B cell (primary cell): ENCODE results near the gene CDC42EP4. TPM values are rescaled to one million over a fixed set of nuclear protein-coding genes. Genes with fewer than 3 reads are reported as not detected.

Experiments used
- ATAC-seq: fragments of 200-7000 bp; cut with Tn5 transposase; one replicate; pipeline ENCODE4 v1.10.0; 2021; ENCODE audit warnings: low read depth, mild to moderate bottlenecking, moderate number of reproducible peaks, moderate library complexity
- CTCF ChIA-PET: fragments of 350-600 bp; sonication (Branson Sonifier 250); formaldehyde crosslinking; loops from one replicate; lab custom pipeline; 2021; ENCODE audit warnings: antibody characterized with exemption, inconsistent platforms; lab: Charles Lee
- POLR2A ChIA-PET: fragments of 350-600 bp; sonication (Branson Sonifier 250); formaldehyde crosslinking; loops from one replicate; lab custom pipeline; 2021; ENCODE audit warnings: antibody characterized with exemption; lab: Charles Lee
- DNase-seq: peaks from one replicate; pipeline ENCODE4 v3.0.0; 2013
- H2AFZ ChIP-seq: 2 replicates; pipeline ENCODE4 v1.6.1; 2012; ENCODE audit warnings: mild to moderate bottlenecking, low read depth, low read length; ENCODE audit not compliant: insufficient read depth, poor library complexity, severe bottlenecking
- H3K27ac ChIP-seq, 2 donors: 1 replicate in 1 of 2; 2 replicates in 1 of 2; pipeline ENCODE4 v1.5.1; 2012 to 2013; ENCODE audit warnings: low read length in 2 of 2, mild to moderate bottlenecking in 2 of 2, moderate library complexity in 1 of 2
- H3K27me3 ChIP-seq, 4 experiments: fragments of 200-600 bp in 1 of 4; sonication (generic) in 1 of 4; replicated peaks in 1 of 4; 1 replicate in 2 of 4; 2 replicates in 2 of 4; pipeline versions ENCODE4 v1.6.1 to v1.7.0; 2013 to 2016; ENCODE audit warnings: low read length in 3 of 4, mild to moderate bottlenecking in 2 of 4, mixed read lengths in 1 of 4, moderate library complexity in 1 of 4; ENCODE audit not compliant: insufficient read depth in 4 of 4, control insufficient read depth in 3 of 4; ENCODE audit errors: control extremely low read depth in 1 of 4
- H3K36me3 ChIP-seq, 2 experiments: replicated peaks in 1 of 2; 1 replicate in 1 of 2; 2 replicates in 1 of 2; pipeline versions ENCODE4 v1.6.1 to v1.7.1; 2013; ENCODE audit warnings: low read length in 1 of 2; ENCODE audit not compliant: insufficient read depth in 2 of 2, control insufficient read depth in 1 of 2; ENCODE audit errors: control extremely low read depth in 1 of 2, extremely low read depth in 1 of 2
- H3K4me1 ChIP-seq, 2 donors: fragments of 200-600 bp in 1 of 2; sonication (generic) in 1 of 2; 1 replicate in 1 of 2; 2 replicates in 1 of 2; pipeline versions ENCODE4 v1.5.1 to v1.6.1; 2013 to 2017; ENCODE audit warnings: low read length in 2 of 2; ENCODE audit not compliant: control insufficient read depth in 2 of 2, insufficient read depth in 2 of 2
- H3K4me2 ChIP-seq: replicated peaks from 2 replicates; pipeline ENCODE3; 2012; ENCODE audit warnings: mild to moderate bottlenecking, low read depth, low read length; ENCODE audit not compliant: poor library complexity, severe bottlenecking
- H3K4me3 ChIP-seq, 5 experiments: fragments of 200-600 bp in 1 of 5; sonication (generic) in 1 of 5; 1 replicate in 3 of 5; 2 replicates in 2 of 5; pipeline versions ENCODE4 v1.5.1 to v1.7.0; 2011 to 2016; ENCODE audit warnings: low read length in 4 of 5, mild to moderate bottlenecking in 4 of 5, low read depth in 2 of 5, control low read depth in 1 of 5, moderate library complexity in 1 of 5; ENCODE audit not compliant: insufficient read depth in 1 of 5; ENCODE audit errors: control extremely low read depth in 1 of 5, extremely low read depth in 1 of 5
- H3K79me2 ChIP-seq: fragments of 200-600 bp; sonication (generic); one replicate; pipeline ENCODE4 v1.6.0; 2016; ENCODE audit warnings: low read length; ENCODE audit not compliant: control insufficient read depth, insufficient read depth
- H3K9ac ChIP-seq: fragments of 200-600 bp; sonication (generic); 2 replicates; pipeline ENCODE4 v1.6.1; 2017; ENCODE audit warnings: mild to moderate bottlenecking, low read length, moderate library complexity
- H3K9me3 ChIP-seq, 3 donors: one replicate each; pipeline versions ENCODE4 v1.6.1 to v1.7.1; 2013; ENCODE audit warnings: low read length in 2 of 3; ENCODE audit not compliant: control insufficient read depth in 2 of 3, insufficient read depth in 1 of 3; ENCODE audit errors: control extremely low read depth in 1 of 3
- H4K20me1 ChIP-seq: 2 replicates; pipeline ENCODE4 v1.6.0; 2012; ENCODE audit warnings: mild to moderate bottlenecking, low read length; ENCODE audit not compliant: insufficient read depth, control insufficient read depth, poor library complexity, severe bottlenecking
- H3K27ac Mint-ChIP-seq: one replicate; pipeline ENCODE4 v1.8.0; 2021; ENCODE audit warnings: mixed read lengths
- H3K27me3 Mint-ChIP-seq: one replicate; pipeline ENCODE4 v1.8.0; 2021; ENCODE audit warnings: mixed read lengths
- H3K4me1 Mint-ChIP-seq: one replicate; pipeline ENCODE4 v1.8.0; 2021; ENCODE audit warnings: mixed read lengths
- H3K4me3 Mint-ChIP-seq: one replicate; pipeline ENCODE4 v1.8.0; 2021; ENCODE audit warnings: mixed read lengths
- H3K9me3 Mint-ChIP-seq: one replicate; pipeline ENCODE4 v1.8.0; 2022; ENCODE audit warnings: mixed read lengths; ENCODE audit not compliant: insufficient read depth
- EZH2 ChIP-seq: IDR thresholded peaks from 2 replicates; pipeline ENCODE4 v1.6.1; 2012; ENCODE audit warnings: borderline replicate concordance, low read depth, mild to moderate bottlenecking, moderate library complexity, low read length; ENCODE audit not compliant: insufficient read depth, poor library complexity, severe bottlenecking
- WGBS: methylation state at CpG from one replicate; pipeline ENCODE4 v1.1.5; 2013; ENCODE audit warnings: missing lambda C conversion rate; ENCODE audit not compliant: insufficient coverage; 5-methylcytosine and 5-hydroxymethylcytosine counted together
- intact Hi-C: fragments of 100-400 bp; cut with micrococcal nuclease; formaldehyde crosslinking; loops from one replicate; pipeline ENCODE4 v1.10.0; 2022
- polyA plus RNA-seq: library from polyadenylated mRNA; depleted of rRNA; stranded (reverse); fragments of >200 nt; gene quantifications from 2 replicates; pipeline ENCODE4 v1.2.3, GENCODE V29; 2012
- total RNA-seq, 2 donors: library from RNA; stranded (reverse); fragments of 120-200 nt in 1 of 2; gene quantifications; 1 replicate in 1 of 2; 2 replicates in 1 of 2; pipeline versions ENCODE4 v1.2.3 to v1.2.4, GENCODE V29; 2013 to 2022
- TF ChIP-seq, protein P1 (sequence below): fragments of 200-600 bp; IDR thresholded peaks from one replicate; pipeline ENCODE4 v1.8.0; 2022; ENCODE audit warnings: antibody characterized with exemption, mild to moderate bottlenecking

CDC42EP4 gene
- total and polyA plus RNA-seq, 2 donors (not counting 1 experiment from before 2014, with no cell fraction given) = 0.79 to 2.0 TPM

DNA sequence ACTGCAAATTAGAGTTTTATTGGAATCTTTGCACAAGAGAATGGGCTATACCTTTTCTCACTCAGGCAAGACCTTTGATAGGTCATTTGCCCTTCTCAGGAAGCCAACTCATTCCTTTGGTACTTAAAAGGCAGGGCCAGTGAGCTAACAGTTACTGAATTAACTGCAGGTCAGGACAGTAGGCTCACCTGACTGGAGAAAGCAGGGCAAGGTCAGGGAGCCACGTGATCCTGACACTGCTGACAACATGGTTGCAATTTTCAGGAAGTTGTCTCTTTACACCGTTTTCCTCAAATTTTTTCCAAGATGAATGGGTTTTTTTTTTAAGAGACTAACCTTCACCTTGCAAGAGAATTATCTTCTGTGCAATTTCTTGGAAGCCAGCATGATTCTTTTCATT, 71.2 kb downstream of the CDC42EP4 start:
- peaks cover 0 to 46% of the 10 kb centered on the region in 2 experiments for H3K36me3 ChIP-seq
- no peak overlapping the region for H3K4me3 ChIP-seq

DNA sequence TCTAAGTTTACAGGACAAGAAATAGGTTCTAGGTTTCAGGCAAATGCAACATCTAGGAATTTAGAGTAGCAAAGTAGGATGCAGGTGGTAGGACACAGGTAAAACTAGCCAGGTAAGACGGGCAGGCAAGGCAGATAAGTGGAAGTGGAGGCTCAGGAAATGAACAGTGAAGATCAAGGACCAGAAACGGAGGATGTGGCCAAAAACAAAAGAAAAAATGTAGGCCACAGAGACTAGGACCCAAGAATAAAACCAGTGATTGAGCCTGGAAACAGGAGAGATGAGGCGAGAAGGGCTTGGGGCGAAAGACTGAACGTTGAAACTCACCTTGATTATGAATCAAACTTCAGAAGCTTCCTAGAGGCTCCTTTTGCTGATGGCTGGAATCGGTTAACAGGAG, 74.1 kb downstream of the CDC42EP4 start:
- DNase-seq (no peak), ATAC-seq (no peak)
- Mint-ChIP-seq H3K27ac (no peak overlapping the region), H3K9me3 (no peaks in the 10 kb centered on the region), H3K4me1 (peaks cover 36% of the 10 kb centered on the region), H3K4me3 (no peak overlapping the region), H3K27me3 (no peaks in the 10 kb centered on the region)
- Histone ChIP-seq H3K27ac (no peak overlapping the region), H2AFZ (no peak overlapping the region), H3K4me3 (no peak overlapping the region), H3K4me1 (peaks cover 8 to 12% of the 10 kb centered on the region in 2 donors), H3K79me2 (peaks cover 29% of the 10 kb centered on the region), H3K9ac (no peak overlapping the region), H3K36me3 (peaks cover 3 to 31% of the 10 kb centered on the region in 2 experiments), H4K20me1 (no peaks in the 10 kb centered on the region), H3K27me3 (no peaks in the 10 kb centered on the region), H3K4me2 (no peak overlapping the region), H3K9me3 (no peaks in the 10 kb centered on the region)
- ChIA-PET CTCF (interaction anchor here (1.5 to 1.8 kb wide), 3 partner anchors 17 to 20 kb away, joined by 3 to 6 read pairs (median 3); no protein-coding TSS in a partner anchor), POLR2A (no interaction called here)
- intact Hi-C loops = no loop called here
- no peak for TF ChIP-seq EZH2
- TF ChIP-seq, protein P1, sequence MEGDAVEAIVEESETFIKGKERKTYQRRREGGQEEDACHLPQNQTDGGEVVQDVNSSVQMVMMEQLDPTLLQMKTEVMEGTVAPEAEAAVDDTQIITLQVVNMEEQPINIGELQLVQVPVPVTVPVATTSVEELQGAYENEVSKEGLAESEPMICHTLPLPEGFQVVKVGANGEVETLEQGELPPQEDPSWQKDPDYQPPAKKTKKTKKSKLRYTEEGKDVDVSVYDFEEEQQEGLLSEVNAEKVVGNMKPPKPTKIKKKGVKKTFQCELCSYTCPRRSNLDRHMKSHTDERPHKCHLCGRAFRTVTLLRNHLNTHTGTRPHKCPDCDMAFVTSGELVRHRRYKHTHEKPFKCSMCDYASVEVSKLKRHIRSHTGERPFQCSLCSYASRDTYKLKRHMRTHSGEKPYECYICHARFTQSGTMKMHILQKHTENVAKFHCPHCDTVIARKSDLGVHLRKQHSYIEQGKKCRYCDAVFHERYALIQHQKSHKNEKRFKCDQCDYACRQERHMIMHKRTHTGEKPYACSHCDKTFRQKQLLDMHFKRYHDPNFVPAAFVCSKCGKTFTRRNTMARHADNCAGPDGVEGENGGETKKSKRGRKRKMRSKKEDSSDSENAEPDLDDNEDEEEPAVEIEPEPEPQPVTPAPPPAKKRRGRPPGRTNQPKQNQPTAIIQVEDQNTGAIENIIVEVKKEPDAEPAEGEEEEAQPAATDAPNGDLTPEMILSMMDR = no peak
- 71% methylated on average over 6 of the region's 6 CpGs for WGBS

More for the DNA sequence above, 71.2 kb downstream of the CDC42EP4 start:
- DNase-seq (no peak), ATAC-seq (no peak)
- Mint-ChIP-seq H3K4me1 (peaks cover 23% of the 10 kb centered on the region), H3K27ac (no peak overlapping the region), H3K27me3 (no peaks in the 10 kb centered on the region), H3K4me3 (no peak overlapping the region), H3K9me3 (no peaks in the 10 kb centered on the region)
- Histone ChIP-seq H3K4me2 (no peak overlapping the region), H3K27me3 (no peaks in the 10 kb centered on the region), H3K9ac (no peak overlapping the region), H3K79me2 (peaks cover 7% of the 10 kb centered on the region), H3K4me1 (peaks cover 0 to 6% of the 10 kb centered on the region in 2 donors), H4K20me1 (no peaks in the 10 kb centered on the region), H3K9me3 (no peaks in the 10 kb centered on the region), H2AFZ (no peak overlapping the region), H3K27ac (no peak overlapping the region)
- CTCF ChIA-PET = interaction anchor here (1.0 kb wide), 1 partner anchor 16 kb away, joined by 5 read pairs; no protein-coding TSS in a partner anchor
- POLR2A ChIA-PET = no interaction called here
- intact Hi-C loops = no loop called here
- WGBS = no CpG with 5 or more reads among the region's 2 CpGs
- TF ChIP-seq EZH2 = no peak
- TF ChIP-seq, protein P1 = no peak
